SK-N-SH (cell line): ENCODE results near the gene PPP1R37. TPM values are rescaled to one million over a fixed set of nuclear protein-coding genes. Genes with fewer than 3 reads are reported as not detected.
"Not testable (repeated sequence)": the region's sequence is repeated elsewhere in the genome, so short reads cannot be mapped to it uniquely, and the experiment has no call there.

Experiments
- CTCF ChIA-PET: fragments of 300-600, 350-600 bp; formaldehyde crosslinking; extraction: SDS; loops from one replicate; lab custom pipeline; 2021; lab: Yijun Ruan, JAX
- POLR2A ChIA-PET: fragments of 350-600 bp; sonication (Branson Sonifier 250); formaldehyde crosslinking; extraction: SDS; loops from one replicate; lab custom pipeline; 2020; ENCODE audit warnings: antibody characterized with exemption, inconsistent platforms; lab: Yijun Ruan, JAX
- DNase-seq: peaks from one replicate; pipeline ENCODE4 v3.0.0; 2012
- H2AFZ ChIP-seq: fragments of 200-600 bp; sonication (generic); 2 replicates; pipeline ENCODE4 v1.8.1; 2016; ENCODE audit warnings: antibody characterized with exemption, mild to moderate bottlenecking, low read depth
- H3F3A ChIP-seq: fragments of 200-600 bp; sonication (generic); replicated peaks from 2 replicates; pipeline ENCODE3; 2016; ENCODE audit warnings: antibody characterized with exemption, mild to moderate bottlenecking; ENCODE audit not compliant: insufficient read depth
- H3K27ac ChIP-seq, 2 experiments: fragments of 200-500 bp in 1 of 2; fragments of 200-600 bp in 1 of 2; sonication (Bioruptor generic) in 1 of 2; sonication (generic), shearing (Covaris generic) in 1 of 2; 2 replicates each; pipeline versions ENCODE4 v1.5.1 to v1.6.1; 2014 to 2016; ENCODE audit warnings: low read depth in 2 of 2, inconsistent platforms in 1 of 2, low read length in 1 of 2, mild to moderate bottlenecking in 1 of 2, mixed read lengths in 1 of 2
- H3K27me3 ChIP-seq: fragments of 200-600 bp; sonication (generic), shearing (Covaris generic); 2 replicates; pipeline ENCODE4 v1.6.1; 2016; ENCODE audit warnings: mixed run types; ENCODE audit not compliant: insufficient read depth
- H3K36me3 ChIP-seq, 2 experiments: fragments of 200-500 bp in 1 of 2; fragments of 200-600 bp in 1 of 2; sonication (Bioruptor generic) in 1 of 2; sonication (generic) in 1 of 2; replicated peaks in 1 of 2; 2 replicates each; pipeline versions ENCODE3 to v1.5.1; 2014 to 2016; ENCODE audit warnings: low read length in 1 of 2, mild to moderate bottlenecking in 1 of 2; ENCODE audit not compliant: insufficient read depth in 2 of 2, control insufficient read depth in 1 of 2
- H3K4me1 ChIP-seq, 2 experiments: fragments of 200-500 bp in 1 of 2; fragments of 200-600 bp in 1 of 2; sonication (Bioruptor generic) in 1 of 2; sonication (generic), shearing (Covaris generic) in 1 of 2; 2 replicates each; pipeline versions ENCODE4 v1.5.1 to v1.6.1; 2014 to 2016; ENCODE audit warnings: low read depth in 1 of 2, low read length in 1 of 2, mixed run types in 1 of 2; ENCODE audit not compliant: insufficient read depth in 2 of 2, control insufficient read depth in 1 of 2
- H3K4me2 ChIP-seq: fragments of 200-600 bp; sonication (generic), shearing (Covaris generic); 2 replicates; pipeline ENCODE4 v1.6.1; 2017; ENCODE audit warnings: mixed run types
- H3K4me3 ChIP-seq, 2 experiments: fragments of 200-500 bp in 1 of 2; fragments of 200-600 bp in 1 of 2; sonication (Bioruptor generic) in 1 of 2; sonication (generic), shearing (Covaris generic) in 1 of 2; 2 replicates each; pipeline versions ENCODE4 v1.5.1 to v1.8.1; 2014 to 2016; ENCODE audit warnings: low read depth in 2 of 2, inconsistent platforms in 1 of 2, low read length in 1 of 2, mild to moderate bottlenecking in 1 of 2, mixed read lengths in 1 of 2, moderate library complexity in 1 of 2
- H3K79me2 ChIP-seq: fragments of 200-600 bp; sonication (generic); 2 replicates; pipeline ENCODE4 v1.8.1; 2017; ENCODE audit warnings: mild to moderate bottlenecking; ENCODE audit not compliant: insufficient read depth
- H3K9ac ChIP-seq: fragments of 200-600 bp; sonication (generic); 2 replicates; pipeline ENCODE4 v1.6.1; 2017; ENCODE audit warnings: mixed run types
- H3K9me2 ChIP-seq: fragments of 200-600 bp; sonication (generic); 2 replicates; pipeline ENCODE4 v1.6.1; 2017; ENCODE audit warnings: mixed run types
- H3K9me3 ChIP-seq: fragments of 200-600 bp; sonication (generic); 2 replicates; pipeline ENCODE4 v1.6.1; 2017; ENCODE audit warnings: mixed run types, mild to moderate bottlenecking, moderate library complexity
- H4K20me1 ChIP-seq: fragments of 200-600 bp; sonication (generic); 2 replicates; pipeline ENCODE4 v1.6.1; 2017; ENCODE audit warnings: mild to moderate bottlenecking, mixed run types; ENCODE audit not compliant: insufficient read depth
- EP300 ChIP-seq, 2 experiments: IDR thresholded peaks; 2 replicates each; pipeline versions ENCODE4 v1.4.0 to v1.6.1; 2012; ENCODE audit warnings: borderline replicate concordance in 1 of 2, low read depth in 1 of 2, low read length in 1 of 2
- FOXJ3 ChIP-seq: sonication (generic); formaldehyde crosslinking; IDR thresholded peaks from 2 replicates; pipeline ENCODE4 v1.5.1; 2020; ENCODE audit warnings: mild to moderate bottlenecking, missing genetic modification reagents
- FOXM1 ChIP-seq: IDR thresholded peaks from 2 replicates; pipeline ENCODE4 v1.4.0; 2012; ENCODE audit warnings: low read depth, mild to moderate bottlenecking
- GATA2 ChIP-seq: sonication (generic); formaldehyde crosslinking; IDR thresholded peaks from 2 replicates; pipeline ENCODE4 v1.5.0; 2020; ENCODE audit warnings: mild to moderate bottlenecking, missing genetic modification reagents
- IRF3 ChIP-seq: fragments of 150-350 bp; IDR thresholded peaks from 2 replicates; pipeline ENCODE4 v1.6.1; 2016; ENCODE audit warnings: mild to moderate bottlenecking, low read depth, low read length
- MEF2A ChIP-seq: IDR thresholded peaks from 2 replicates; pipeline ENCODE4 v1.4.0; 2012; ENCODE audit warnings: low read depth, borderline replicate concordance
- MXI1 ChIP-seq: IDR thresholded peaks from 2 replicates; pipeline ENCODE4 v1.6.1; 2012; ENCODE audit warnings: mild to moderate bottlenecking, low read depth, low read length, improper control_type of control experiment
- POLR2AphosphoS5 ChIP-seq: IDR thresholded peaks from 2 replicates; pipeline ENCODE4 v1.6.1; 2012; ENCODE audit warnings: low read depth, low read length
- SIN3A ChIP-seq: IDR thresholded peaks from 2 replicates; pipeline ENCODE4 v1.6.1; 2012; ENCODE audit warnings: low read depth, mild to moderate bottlenecking, low read length, moderate library complexity, borderline replicate concordance
- SMC3 ChIP-seq: IDR thresholded peaks from 2 replicates; pipeline ENCODE4 v1.6.1; 2012; ENCODE audit warnings: low read depth, low read length, improper control_type of control experiment
- TAF1 ChIP-seq: IDR thresholded peaks from 2 replicates; pipeline ENCODE4 v1.6.1; 2012; ENCODE audit warnings: low read depth, mild to moderate bottlenecking, low read length, moderate library complexity, borderline replicate concordance
- USF1 ChIP-seq: IDR thresholded peaks from 2 replicates; pipeline ENCODE4 v1.4.0; 2012; ENCODE audit warnings: low read depth, borderline replicate concordance
- WGBS: methylation state at CpG from one replicate; pipeline ENCODE4 v1.1.6; 2017; ENCODE audit warnings: low lambda C conversion rate; 5-methylcytosine and 5-hydroxymethylcytosine counted together
- polyA plus RNA-seq, 3 experiments: library from polyadenylated mRNA; depleted of rRNA; stranded (reverse); fragments of >200 nt; gene quantifications; 2 replicates each; pipeline ENCODE4 v1.2.3, GENCODE V29; 2012

Gene PPP1R37
- polyA plus RNA-seq, 1 of the 3 experiments (the other 2 are of a cell fraction), result 24.4 TPM

- DNase-seq, H3K27me3 ChIP-seq, H3K9me3 ChIP-seq, H3K4me3 ChIP-seq, H3F3A ChIP-seq, H3K36me3 ChIP-seq, H3K4me1 ChIP-seq, H3K4me2 ChIP-seq, H3K9ac ChIP-seq, H3K27ac ChIP-seq, POLR2A ChIA-PET, H3K9me2 ChIP-seq, H2AFZ ChIP-seq: not testable (repeated sequence)
- Histone ChIP-seq H3K79me2 (peaks cover 95% of the 10 kb centered on the region), H4K20me1 (peaks cover 88% of the 10 kb centered on the region)
- CTCF ChIA-PET, result interaction anchor here (1.0 kb wide), 1 partner anchor 53 kb away, joined by 3 read pairs; no protein-coding TSS in a partner anchor
- WGBS, result 93% methylated on average over 11 of the region's 11 CpGs
Measured at GRCh38 chr19:45106363-45106762, 13.4 kb downstream of the PPP1R37 start.

GRCh38 chr19:45107621-45108150 lies 14.7 kb downstream of the PPP1R37 start:
- H3K27me3 ChIP-seq, result no peaks in the 10 kb centered on the region
- H3K4me2 ChIP-seq, result no peak overlapping the region
- H3K9me2 ChIP-seq, result no peaks in the 10 kb centered on the region
- 91% methylated on average over 12 of the region's 12 CpGs for WGBS
- no peaks in the 10 kb centered on the region for H3K36me3 ChIP-seq
- H3K9ac ChIP-seq, result no peak overlapping the region
- H3F3A ChIP-seq, result no peaks in the 10 kb centered on the region
- no peak overlapping the region for H3K4me3 ChIP-seq
- peaks cover 88% of the 10 kb centered on the region for H4K20me1 ChIP-seq
- ChIA-PET CTCF (no interaction called here), POLR2A (no interaction called here)
- H3K4me1 ChIP-seq, result peaks cover 0 to 5% of the 10 kb centered on the region in 2 experiments; a peak in 1 of 4 replicates
- H3K9me3 ChIP-seq, result no peaks in the 10 kb centered on the region
- H3K27ac ChIP-seq, result no peak overlapping the region
- DNase-seq, result no peak
- no peak for TF ChIP-seq TAF1
- TF ChIP-seq FOXM1, result no peak
- TF ChIP-seq SMC3, result no peak
- no peak for TF ChIP-seq MXI1
- TF ChIP-seq FOXJ3 (CRISPR knock-in tag), result no peak
- no peak for TF ChIP-seq IRF3
- no peak for TF ChIP-seq SIN3A
- TF ChIP-seq EP300 (IDR thresholded peaks at IDR 0.05; ENCODE audit: borderline replicate concordance in 1 of 2, low read depth in 1 of 2, low read length in 1 of 2), result no peak
- TF ChIP-seq MEF2A, result no peak
- TF ChIP-seq USF1, result no peak
- TF ChIP-seq POLR2AphosphoS5, result no peak
- no peak for TF ChIP-seq GATA2
- H2AFZ ChIP-seq, result no peak overlapping the region
- peaks cover 95% of the 10 kb centered on the region for H3K79me2 ChIP-seq
